ENCODE data around the gene PIRT. TPM values are rescaled to one million over a fixed set of nuclear protein-coding genes. Genes with fewer than 3 reads are reported as not detected.

PIRT gene
- total RNA-seq, 1 donor from 2014 or later, result not detected

DNA sequence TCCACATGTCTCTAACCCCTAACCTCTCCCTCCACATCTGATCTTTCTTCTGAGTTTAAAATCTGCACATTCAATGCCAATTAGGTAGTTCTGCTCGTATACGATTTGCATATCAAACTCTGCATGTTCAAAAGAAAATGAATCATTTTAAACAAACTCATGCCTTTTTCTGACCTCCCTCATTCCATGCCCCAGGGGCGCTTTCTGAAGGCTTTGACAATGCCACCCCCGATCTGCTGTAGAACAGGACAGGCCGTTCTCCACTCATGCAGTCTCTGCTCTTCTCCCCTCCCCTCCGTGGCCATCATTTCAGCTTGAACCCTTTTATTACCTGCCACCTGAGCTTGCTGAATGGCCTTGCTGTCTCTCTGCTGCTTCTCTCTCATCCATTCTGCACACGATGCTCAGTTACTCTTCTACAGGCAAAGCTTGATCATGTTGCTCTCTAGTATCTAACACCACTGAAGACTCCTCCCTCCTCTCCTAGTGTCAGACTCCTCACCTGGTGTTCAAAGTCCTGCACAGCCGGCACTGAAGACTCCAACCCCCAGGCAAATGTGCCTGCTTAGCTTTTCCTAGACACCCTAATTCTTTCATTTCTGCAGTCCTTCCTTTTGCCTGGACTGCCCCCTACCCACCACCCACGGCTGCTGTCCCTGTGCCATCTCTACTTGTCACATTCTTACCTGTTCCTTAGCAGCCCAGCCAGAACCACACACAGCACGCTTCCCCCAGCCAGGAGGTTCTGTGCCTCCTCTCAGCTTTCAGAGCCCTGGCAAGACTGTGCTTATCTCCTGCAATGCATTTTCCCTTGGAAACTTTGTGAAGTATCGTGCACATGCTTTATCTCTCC lies 40.2 kb downstream of the PIRT start:
- no peak for DNase-seq (ENCODE audit: low spot score)
- no peak overlapping the region for H3K27ac Mint-ChIP-seq
- intact Hi-C loops (cut with micrococcal nuclease), result no loop called here
- H3K36me3 Mint-ChIP-seq (ENCODE audit: low read depth), result no peaks in the 10 kb centered on the region
- H3K4me3 Mint-ChIP-seq (ENCODE audit: low read depth), result no peak overlapping the region
- no peaks in the 10 kb centered on the region for H3K27me3 Mint-ChIP-seq (ENCODE audit: low read depth)
- no peaks in the 10 kb centered on the region for H3K9me3 Mint-ChIP-seq
- no peaks in the 10 kb centered on the region for H3K4me1 Mint-ChIP-seq (ENCODE audit: low read depth)

DNA sequence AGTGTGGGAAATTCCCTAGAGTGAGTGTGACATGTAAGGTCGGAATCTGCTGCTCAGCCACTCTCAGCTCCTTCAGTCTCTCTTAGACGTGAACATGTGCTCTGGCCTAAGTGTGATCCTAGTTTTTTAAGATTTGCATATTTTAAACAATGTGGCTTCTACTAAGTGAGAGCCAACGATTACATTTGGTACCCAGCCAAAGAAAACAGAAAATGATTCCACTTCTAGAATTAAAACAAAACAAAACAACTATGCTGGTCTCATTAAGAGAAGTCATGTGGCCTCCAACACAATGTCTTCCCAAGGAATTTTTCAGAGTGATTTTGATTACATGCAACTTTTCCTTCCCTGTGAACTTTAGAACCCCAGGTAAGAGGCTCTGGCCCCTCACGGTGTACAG lies 44.1 kb downstream of the PIRT start:
- Mint-ChIP-seq H3K4me3 (ENCODE audit: low read depth) (no peak overlapping the region), H3K4me1 (ENCODE audit: low read depth) (no peaks in the 10 kb centered on the region), H3K27ac (no peak overlapping the region), H3K36me3 (ENCODE audit: low read depth) (no peaks in the 10 kb centered on the region), H3K9me3 (no peaks in the 10 kb centered on the region), H3K27me3 (ENCODE audit: low read depth) (no peaks in the 10 kb centered on the region)
- DNase-seq (ENCODE audit: low spot score), result no peak
- intact Hi-C loops (cut with micrococcal nuclease), result no loop called here

DNA sequence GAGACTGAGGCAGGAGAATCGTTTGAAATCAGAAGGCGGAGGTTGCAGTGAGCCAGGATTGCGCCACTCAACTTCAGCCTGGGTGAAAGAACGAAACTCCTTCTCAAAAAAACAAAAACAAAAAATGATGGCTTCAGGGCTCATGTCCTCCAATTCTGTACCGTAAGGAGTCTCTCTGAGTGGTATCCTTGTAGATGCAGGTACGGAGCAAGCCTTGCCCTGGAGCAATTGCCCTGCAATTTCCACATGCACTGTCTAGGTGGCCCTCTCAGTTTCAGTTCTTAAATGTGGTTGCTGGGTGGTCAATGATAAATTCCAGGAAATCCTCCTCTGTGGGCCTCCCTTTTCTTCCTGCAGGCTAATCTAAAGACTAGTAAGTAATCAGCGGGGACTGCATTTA lies 44.6 kb downstream of the PIRT start:
- no peaks in the 10 kb centered on the region for H3K9me3 Mint-ChIP-seq
- H3K4me3 Mint-ChIP-seq (ENCODE audit: low read depth), result no peak overlapping the region
- intact Hi-C loops (cut with micrococcal nuclease), result no loop called here
- no peaks in the 10 kb centered on the region for H3K36me3 Mint-ChIP-seq (ENCODE audit: low read depth)
- DNase-seq (ENCODE audit: low spot score), result no peak
- H3K27me3 Mint-ChIP-seq (ENCODE audit: low read depth), result no peaks in the 10 kb centered on the region
- H3K27ac Mint-ChIP-seq, result no peak overlapping the region
- no peaks in the 10 kb centered on the region for H3K4me1 Mint-ChIP-seq (ENCODE audit: low read depth)

DNA sequence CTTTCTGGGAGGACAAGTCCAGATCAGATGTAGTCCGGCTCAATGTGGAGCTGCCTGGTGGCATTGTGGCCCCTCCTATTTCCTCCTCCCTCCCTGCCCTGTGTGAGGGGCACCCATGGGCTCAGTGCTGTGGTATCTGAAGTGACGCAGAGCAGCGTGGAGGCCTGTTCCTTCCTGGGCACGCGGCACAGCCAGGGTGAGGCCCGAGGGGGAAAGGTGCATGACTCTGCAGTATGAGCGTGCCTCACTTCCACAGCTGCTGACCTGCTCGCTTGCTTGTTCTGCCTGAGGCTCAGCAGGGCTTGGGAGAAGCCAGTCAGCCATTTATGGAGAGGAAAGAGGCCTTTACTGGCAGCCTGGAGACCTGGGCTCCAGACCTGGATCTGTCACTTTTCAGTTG lies 45.7 kb downstream of the PIRT start:
- H3K36me3 Mint-ChIP-seq (ENCODE audit: low read depth), result no peaks in the 10 kb centered on the region
- H3K27me3 Mint-ChIP-seq (ENCODE audit: low read depth), result no peaks in the 10 kb centered on the region
- H3K4me3 Mint-ChIP-seq (ENCODE audit: low read depth), result no peak overlapping the region
- intact Hi-C loops (cut with micrococcal nuclease), result no loop called here
- H3K4me1 Mint-ChIP-seq (ENCODE audit: low read depth), result no peaks in the 10 kb centered on the region
- H3K9me3 Mint-ChIP-seq, result no peaks in the 10 kb centered on the region
- no peak overlapping the region for H3K27ac Mint-ChIP-seq
- no peak for DNase-seq (ENCODE audit: low spot score)

DNA sequence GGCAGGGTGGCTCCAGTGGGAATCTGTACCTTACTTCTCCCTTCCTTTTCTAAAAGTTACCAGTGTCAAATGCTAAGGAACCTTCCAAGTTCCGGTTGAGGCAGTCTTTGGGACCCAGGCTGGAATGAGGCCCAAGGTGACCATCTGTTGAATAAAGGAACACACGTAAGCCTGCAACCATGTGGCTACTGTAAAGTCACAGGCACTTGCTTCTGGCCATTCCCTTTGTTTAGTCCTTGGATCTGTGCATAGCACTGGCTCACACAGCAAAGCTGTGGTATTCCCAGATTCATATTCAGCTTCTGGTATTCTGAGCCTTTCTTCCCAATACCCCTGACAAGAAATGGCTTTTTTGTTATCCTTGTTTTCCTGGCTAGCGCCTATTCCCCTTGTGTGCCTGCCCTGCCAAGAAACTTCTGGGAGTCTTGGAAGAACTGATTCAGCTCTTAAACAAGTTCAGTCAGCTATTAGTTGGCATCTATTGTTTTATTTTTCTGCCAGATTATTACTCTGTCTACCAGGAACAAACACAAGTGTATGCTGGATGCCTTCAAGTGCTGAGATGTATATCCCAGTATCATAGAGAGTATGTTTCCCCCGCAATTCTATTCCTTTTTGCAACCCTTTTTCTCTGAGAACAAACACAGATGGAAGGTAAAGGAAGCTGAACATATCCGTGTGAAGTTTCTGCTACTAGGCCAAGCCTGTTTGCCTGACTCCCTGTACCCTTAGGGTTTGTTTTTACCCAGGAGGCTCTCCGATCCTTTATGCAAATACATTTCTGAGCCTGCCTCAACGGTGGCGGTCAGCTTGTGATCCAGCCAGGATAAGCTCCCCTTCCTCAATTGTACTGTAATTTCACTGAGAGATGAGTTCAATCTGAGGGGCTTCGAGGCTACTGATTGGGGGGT lies 47.1 kb downstream of the PIRT start:
- H3K27ac Mint-ChIP-seq, result no peak overlapping the region
- no peaks in the 10 kb centered on the region for H3K4me1 Mint-ChIP-seq (ENCODE audit: low read depth)
- H3K9me3 Mint-ChIP-seq, result no peaks in the 10 kb centered on the region
- intact Hi-C loops (cut with micrococcal nuclease), result no loop called here
- H3K36me3 Mint-ChIP-seq (ENCODE audit: low read depth), result no peaks in the 10 kb centered on the region
- H3K4me3 Mint-ChIP-seq (ENCODE audit: low read depth), result no peak overlapping the region
- no peak for DNase-seq (ENCODE audit: low spot score)
- H3K27me3 Mint-ChIP-seq (ENCODE audit: low read depth), result no peaks in the 10 kb centered on the region

DNA sequence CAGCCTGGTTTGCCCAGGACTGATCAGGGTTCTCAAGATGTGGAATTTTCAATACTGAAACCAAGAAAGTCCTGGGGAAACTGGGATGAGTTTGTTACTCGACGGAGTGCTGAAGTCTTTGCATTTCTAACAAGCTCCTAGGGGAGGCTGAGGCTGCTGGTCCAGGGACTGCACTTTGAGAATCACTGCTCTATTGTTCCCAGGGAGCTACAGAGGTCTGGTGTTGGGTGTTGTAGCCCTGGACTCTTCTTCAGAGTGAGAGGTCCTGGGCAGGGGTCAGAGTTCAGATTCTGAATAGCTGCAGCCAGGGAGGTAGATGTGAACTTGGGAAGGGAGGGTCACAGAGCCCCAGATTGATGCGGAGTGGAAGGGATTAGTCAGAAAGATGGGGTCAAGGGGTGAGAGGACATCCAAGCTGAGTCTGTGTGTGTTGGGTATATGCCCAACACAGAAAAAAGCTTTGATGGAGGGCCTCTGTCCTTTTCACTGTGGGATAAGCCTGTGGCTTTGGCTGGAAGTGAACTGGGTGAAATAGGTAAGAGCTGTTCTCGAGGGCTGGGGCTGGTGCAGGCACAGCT lies 48.1 kb downstream of the PIRT start:
- H3K36me3 Mint-ChIP-seq (ENCODE audit: low read depth), result no peaks in the 10 kb centered on the region
- H3K4me1 Mint-ChIP-seq (ENCODE audit: low read depth), result no peaks in the 10 kb centered on the region
- intact Hi-C loops (cut with micrococcal nuclease), result no loop called here
- H3K4me3 Mint-ChIP-seq (ENCODE audit: low read depth), result no peak overlapping the region
- no peaks in the 10 kb centered on the region for H3K9me3 Mint-ChIP-seq
- no peaks in the 10 kb centered on the region for H3K27me3 Mint-ChIP-seq (ENCODE audit: low read depth)
- no peak for DNase-seq (ENCODE audit: low spot score)
- no peak overlapping the region for H3K27ac Mint-ChIP-seq

DNA sequence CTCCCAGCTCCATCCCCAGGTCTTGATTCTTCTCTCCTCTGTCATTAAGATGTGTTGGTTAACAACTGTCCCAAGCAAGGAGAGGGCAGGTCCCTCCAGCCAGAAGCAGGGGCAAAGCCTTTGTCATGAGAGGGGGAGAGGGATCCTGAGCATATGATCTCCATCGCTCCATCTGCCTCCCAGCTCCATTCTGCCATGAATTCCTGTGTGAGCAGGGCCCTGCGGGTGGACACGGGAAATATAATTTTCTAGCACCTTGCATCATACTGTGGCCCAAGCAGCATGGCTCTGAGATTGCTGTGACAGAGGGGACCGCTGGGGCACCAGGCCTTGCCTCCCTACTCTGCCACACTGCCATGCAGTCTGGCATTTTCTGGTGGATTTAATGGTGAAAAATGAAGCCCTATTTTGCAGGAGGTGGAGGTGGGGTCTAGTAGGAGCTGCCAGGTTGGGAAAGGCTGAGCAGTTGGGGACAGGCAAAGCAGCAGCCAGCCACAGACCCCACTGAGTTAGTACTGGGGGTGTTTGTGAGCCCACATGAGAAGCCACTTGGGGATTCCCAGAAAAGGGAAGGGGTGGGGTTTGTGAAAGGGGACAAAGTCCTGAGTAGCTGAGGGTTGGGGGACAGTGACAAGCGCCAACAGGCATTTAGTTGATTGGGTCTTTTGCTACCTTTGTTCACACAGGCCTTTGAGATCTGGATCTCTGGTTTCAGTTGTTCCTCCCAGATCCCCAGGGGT lies 50.4 kb downstream of the PIRT start:
- intact Hi-C loops (cut with micrococcal nuclease), result no loop called here

DNA sequence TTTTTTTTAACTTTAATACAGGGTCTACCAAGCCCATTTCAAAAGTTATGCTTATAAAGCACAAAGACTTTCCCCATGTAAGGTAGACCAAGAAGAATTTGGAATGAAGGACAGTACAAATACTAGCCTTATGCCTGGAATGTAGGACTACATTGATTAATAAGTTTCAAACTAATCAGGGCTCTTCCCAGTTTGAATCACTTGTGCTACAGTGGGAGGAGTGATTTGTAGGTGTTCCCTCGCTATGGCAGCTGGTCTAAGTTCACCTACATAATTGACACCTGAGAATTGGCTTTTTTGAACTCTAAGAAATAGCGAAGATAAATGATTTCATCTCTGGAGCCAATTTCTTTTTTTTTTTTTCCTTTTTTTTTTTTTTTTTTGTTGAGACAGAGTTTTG lies 52.6 kb downstream of the PIRT start:
- Mint-ChIP-seq H3K4me1 (ENCODE audit: low read depth) (no peaks in the 10 kb centered on the region), H3K36me3 (ENCODE audit: low read depth) (no peaks in the 10 kb centered on the region), H3K4me3 (ENCODE audit: low read depth) (no peak overlapping the region)

More for the DNA sequence above, 50.4 kb downstream of the PIRT start:
- peaks cover 3% of the 10 kb centered on the region for H3K27me3 Mint-ChIP-seq (ENCODE audit: low read depth)
- H3K9me3 Mint-ChIP-seq, result no peaks in the 10 kb centered on the region
- DNase-seq (ENCODE audit: low spot score), result no peak
- H3K36me3 Mint-ChIP-seq (ENCODE audit: low read depth), result no peaks in the 10 kb centered on the region
- H3K4me1 Mint-ChIP-seq (ENCODE audit: low read depth), result no peaks in the 10 kb centered on the region
- no peak overlapping the region for H3K4me3 Mint-ChIP-seq (ENCODE audit: low read depth)
- no peak overlapping the region for H3K27ac Mint-ChIP-seq

DNA sequence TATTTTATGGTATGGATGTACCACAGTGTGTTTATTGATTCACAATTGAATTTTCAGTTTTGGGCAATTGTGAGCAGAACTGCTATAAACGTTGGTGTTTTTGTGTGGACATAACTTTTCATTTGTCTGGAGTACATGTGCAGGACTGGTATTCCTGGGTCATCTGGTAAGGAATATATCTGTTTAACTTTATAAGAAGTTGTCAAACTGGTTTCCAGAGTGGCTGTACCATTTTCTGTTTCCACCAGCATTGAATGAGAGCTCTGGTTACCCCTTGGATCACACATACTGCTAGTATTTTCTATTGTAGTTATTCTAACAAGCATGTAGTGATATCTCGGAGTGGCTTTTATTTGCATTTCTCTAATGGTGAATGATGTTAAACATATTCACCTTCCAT lies 58.3 kb downstream of the PIRT start:
- H3K27ac Mint-ChIP-seq, result no peak overlapping the region
- no peak for DNase-seq (ENCODE audit: low spot score)
- peaks cover 3% of the 10 kb centered on the region for H3K27me3 Mint-ChIP-seq (ENCODE audit: low read depth)
- H3K4me1 Mint-ChIP-seq (ENCODE audit: low read depth), result no peaks in the 10 kb centered on the region
- intact Hi-C loops (cut with micrococcal nuclease), result no loop called here
- no peak overlapping the region for H3K4me3 Mint-ChIP-seq (ENCODE audit: low read depth)
- peaks cover 6% of the 10 kb centered on the region for H3K9me3 Mint-ChIP-seq
- no peaks in the 10 kb centered on the region for H3K36me3 Mint-ChIP-seq (ENCODE audit: low read depth)

More for the DNA sequence above, 52.6 kb downstream of the PIRT start:
- Mint-ChIP-seq H3K27me3 (ENCODE audit: low read depth) (peaks cover 3% of the 10 kb centered on the region), H3K9me3 (no peaks in the 10 kb centered on the region), H3K27ac (no peak overlapping the region)
- intact Hi-C loops (cut with micrococcal nuclease), result no loop called here
- DNase-seq (ENCODE audit: low spot score), result no peak

DNA sequence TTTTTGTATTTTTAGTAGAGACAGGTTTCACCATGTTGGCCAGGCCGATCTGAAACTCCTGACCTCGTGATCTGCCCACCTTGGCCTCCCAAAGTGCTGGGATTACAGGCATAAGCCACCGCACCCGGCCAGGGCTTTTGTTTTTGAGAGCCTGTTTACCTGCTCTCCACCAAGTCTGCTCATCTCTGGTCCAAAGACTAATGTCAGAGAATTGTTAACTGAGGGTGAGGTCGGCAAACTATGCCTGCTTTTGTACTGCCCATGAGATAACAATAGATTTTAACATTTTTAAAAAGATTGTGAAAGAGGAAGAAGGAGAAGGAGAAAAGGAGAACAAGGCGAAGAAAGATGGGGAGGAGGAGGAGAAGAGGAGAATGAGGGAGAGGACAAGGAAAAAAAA lies 60.0 kb downstream of the PIRT start:
- Mint-ChIP-seq H3K4me3 (ENCODE audit: low read depth) (no peak overlapping the region), H3K36me3 (ENCODE audit: low read depth) (no peaks in the 10 kb centered on the region), H3K9me3 (peaks cover 6% of the 10 kb centered on the region), H3K27me3 (ENCODE audit: low read depth) (peaks cover 2% of the 10 kb centered on the region), H3K4me1 (ENCODE audit: low read depth) (no peaks in the 10 kb centered on the region), H3K27ac (no peak overlapping the region)
- intact Hi-C loops (cut with micrococcal nuclease), result no loop called here
- no peak for DNase-seq (ENCODE audit: low spot score)

DNA sequence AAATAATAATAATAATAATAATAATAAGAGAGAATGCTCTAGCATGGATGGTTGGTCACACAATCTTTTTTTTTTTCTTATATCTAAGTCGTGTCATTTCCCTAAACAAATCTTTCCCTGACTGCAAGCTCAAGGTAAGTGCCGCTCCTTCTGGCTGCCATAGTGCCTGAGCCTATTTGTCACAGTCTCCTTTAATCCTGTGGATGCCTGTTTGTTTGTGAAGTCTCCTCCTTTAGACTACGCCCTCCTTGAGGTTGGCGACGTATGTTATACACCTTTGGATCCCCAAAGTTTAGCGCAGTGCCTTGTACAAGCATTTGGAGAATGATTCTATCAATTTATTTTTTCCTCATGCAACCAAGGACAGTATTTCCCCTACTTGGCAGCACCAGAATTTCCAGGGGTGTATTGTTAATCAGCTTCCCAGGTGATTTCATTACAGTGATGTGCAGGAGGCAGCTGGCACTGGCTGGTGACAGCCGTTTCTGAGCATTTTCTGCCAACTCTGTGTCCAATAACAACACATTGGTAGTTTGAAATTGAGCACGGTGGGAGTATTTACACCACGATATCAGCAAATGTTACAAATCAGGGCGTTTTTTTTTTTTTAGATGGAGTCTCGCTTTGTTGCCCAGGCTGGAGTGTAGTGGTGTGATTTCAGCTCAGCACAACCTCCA lies 60.6 kb downstream of the PIRT start:
- no peak for DNase-seq (ENCODE audit: low spot score)
- Mint-ChIP-seq H3K9me3 (peaks cover 10% of the 10 kb centered on the region), H3K27me3 (ENCODE audit: low read depth) (no peaks in the 10 kb centered on the region), H3K27ac (no peak overlapping the region), H3K4me3 (ENCODE audit: low read depth) (no peak overlapping the region), H3K36me3 (ENCODE audit: low read depth) (no peaks in the 10 kb centered on the region), H3K4me1 (ENCODE audit: low read depth) (no peaks in the 10 kb centered on the region)
- intact Hi-C loops (cut with micrococcal nuclease), result no loop called here

DNA sequence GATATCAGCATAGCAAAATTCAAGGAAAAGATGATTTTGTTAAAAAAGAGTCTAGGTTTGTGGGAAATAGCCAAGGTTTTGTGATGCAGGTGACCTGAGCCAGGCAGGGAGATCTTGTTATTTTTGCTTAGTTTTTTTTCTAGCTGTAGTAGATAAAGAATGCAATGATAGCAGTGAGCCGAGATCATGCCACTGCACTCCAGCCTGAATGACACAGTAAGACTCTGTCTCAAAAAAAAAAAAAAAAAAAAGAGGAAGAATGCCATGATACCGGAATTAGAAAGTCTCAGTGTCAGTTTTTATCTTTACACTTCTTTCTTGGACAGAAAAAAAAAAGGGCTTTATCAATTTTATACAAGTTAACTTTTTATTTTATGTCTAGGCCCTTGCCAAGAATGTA lies 61.5 kb downstream of the PIRT start:
- Mint-ChIP-seq H3K9me3 (peaks cover 18% of the 10 kb centered on the region), H3K27ac (no peak overlapping the region), H3K4me1 (ENCODE audit: low read depth) (no peaks in the 10 kb centered on the region), H3K27me3 (ENCODE audit: low read depth) (no peaks in the 10 kb centered on the region), H3K4me3 (ENCODE audit: low read depth) (no peak overlapping the region), H3K36me3 (ENCODE audit: low read depth) (no peaks in the 10 kb centered on the region)
- intact Hi-C loops (cut with micrococcal nuclease), result no loop called here
- DNase-seq (ENCODE audit: low spot score), result no peak

Data from activated T-helper 2 cell treated with anti-CD3 and anti-CD28 coated beads, Interferon-gamma antibody, Interleukin-2, Interleukin-4, amounts not matched to agents 10 μg/mL and 5 μg/mL and 100 μg/mL, durations not matched to agents 14 hours and 24 hours and 36 hours (primary cell).